ENCODE measurements around the gene EHMT2. TPM values are rescaled to one million over a fixed set of nuclear protein-coding genes. Genes with fewer than 3 reads are reported as not detected.

Gene EHMT2
- total and polyA plus RNA-seq, 2 of the 13 experiments (the other 11 are each of a cell fraction or from before 2014, with no cell fraction given): 55.2 to 69.2 TPM

GRCh38 chr6:31850765-31851484 is 46.6 kb downstream of the EHMT2 start:
- in situ Hi-C loops (cut with HindIII; ENCODE audit: extremely low pct_ligation_motif_present, low pct_unique_long_range_greater_than_20kb) (no loop called here), intact Hi-C loops (cut with micrococcal nuclease; ENCODE audit: unreplicated experiment) (no loop called here)
- ChIA-PET CTCF (ENCODE audit: low intra/inter-chr PET ratio, low total read pairs) (no interaction called here), POLR2A (interaction anchor here (0.8 to 5.9 kb wide), 3 partner anchors 14 to 20 kb away, joined by 3 to 93 read pairs (median 52); partner anchors contain the start of gene NEU1)
- peak overlapping the region; percentile 43 for H2AFZ ChIP-seq (ENCODE audit: low read length)
- no peak overlapping the region for H3K4me3 ChIP-seq (replicated peaks in 1 of 3; ENCODE audit: insufficient read depth in 1 of 3, low read depth in 2 of 3, low read length in 3 of 3)
- H3K27ac ChIP-seq (ENCODE audit: extremely low read length, insufficient read depth, low read length): peak overlapping the region; percentile 43
- H3K4me1 ChIP-seq (ENCODE audit: insufficient read depth, low read length): peaks cover 35% of the 10 kb centered on the region
- no peaks in the 10 kb centered on the region for H3K27me3 ChIP-seq (ENCODE audit: control insufficient read depth in 1 of 2, insufficient read depth in 2 of 2, low read length in 2 of 2)
- H3K36me3 ChIP-seq (replicated peaks in 1 of 2; ENCODE audit: control insufficient read depth in 1 of 2, insufficient read depth in 2 of 2, low read length in 2 of 2): no peaks in the 10 kb centered on the region
- H3K9ac ChIP-seq (ENCODE audit: insufficient read depth, low read depth, low read length): peak overlapping the region; percentile 8
- no peak for FAIRE-seq
- DNase-seq (ENCODE audit: low spot score): no peak
- ATAC-seq: peak; percentile 45
- H4K20me1 ChIP-seq (ENCODE audit: insufficient read depth, low read length): no peaks in the 10 kb centered on the region
- H3K79me2 ChIP-seq (ENCODE audit: insufficient read depth, low read length): no peaks in the 10 kb centered on the region
- BruUV-seq (replicated peaks): no TSS peak
- H3K9me3 ChIP-seq (ENCODE audit: low read length): no peaks in the 10 kb centered on the region
- TF ChIP-seq TBX2 (CRISPR knock-in tag; IDR thresholded peaks at IDR 0.05; ENCODE audit: borderline replicate concordance) (peak; percentile 38; the same call in 1 of the 2 replicates), SP5 (CRISPR knock-in tag; IDR thresholded peaks at IDR 0.05; ENCODE audit: borderline replicate concordance, low read depth) (no peak), ZNF121 (CRISPR knock-in tag; IDR thresholded peaks at IDR 0.05) (peak; percentile 52), ZNF335 (CRISPR knock-in tag; IDR thresholded peaks at IDR 0.05) (0 out of 2 replicates have a peak, but pooled peaks have one; percentile 33), ZNF747 (CRISPR knock-in tag; IDR thresholded peaks at IDR 0.05; ENCODE audit: borderline replicate concordance) (no peak)
- WGBS (ENCODE audit: low lambda C conversion rate): 92% methylated on average over 2 of the region's 2 CpGs
- peak overlapping the region; percentile 48 for H3K4me2 ChIP-seq (ENCODE audit: low read depth, low read length)

GRCh38 chr6:31847276-31847978 is 50.1 kb downstream of the EHMT2 start:
- Histone ChIP-seq H3K79me2 (ENCODE audit: insufficient read depth, low read length) (no peaks in the 10 kb centered on the region), H3K36me3 (replicated peaks in 1 of 2; ENCODE audit: control insufficient read depth in 1 of 2, insufficient read depth in 2 of 2, low read length in 2 of 2) (no peaks in the 10 kb centered on the region), H3K4me2 (ENCODE audit: low read depth, low read length) (no peak overlapping the region), H3K27ac (ENCODE audit: extremely low read length, insufficient read depth, low read length) (no peak overlapping the region), H2AFZ (ENCODE audit: low read length) (no peak overlapping the region), H3K9me3 (ENCODE audit: low read length) (no peaks in the 10 kb centered on the region), H4K20me1 (ENCODE audit: insufficient read depth, low read length) (no peaks in the 10 kb centered on the region), H3K9ac (ENCODE audit: insufficient read depth, low read depth, low read length) (no peak overlapping the region), H3K27me3 (ENCODE audit: control insufficient read depth in 1 of 2, insufficient read depth in 2 of 2, low read length in 2 of 2) (no peaks in the 10 kb centered on the region), H3K4me3 (replicated peaks in 1 of 3; ENCODE audit: insufficient read depth in 1 of 3, low read depth in 2 of 3, low read length in 3 of 3) (no peak overlapping the region), H3K4me1 (ENCODE audit: insufficient read depth, low read length) (peaks cover 34% of the 10 kb centered on the region)
- no peak for FAIRE-seq
- TF ChIP-seq ZNF121 (CRISPR knock-in tag; IDR thresholded peaks at IDR 0.05) (peak; percentile 83; the same call in 1 of the 2 replicates), ZSCAN30 (CRISPR knock-in tag; IDR thresholded peaks at IDR 0.05) (no peak)
- BruUV-seq (replicated peaks): no TSS peak
- in situ Hi-C loops (cut with HindIII; ENCODE audit: extremely low pct_ligation_motif_present, low pct_unique_long_range_greater_than_20kb): no loop called here
- ATAC-seq: no peak
- POLR2A ChIA-PET: interaction anchor here (0.7 to 5.9 kb wide), 5 partner anchors 9 to 105 kb away, joined by 3 to 93 read pairs (median 8); partner anchors contain the start of gene NEU1
- no peak for DNase-seq (ENCODE audit: low spot score)
- intact Hi-C loops (cut with micrococcal nuclease; ENCODE audit: unreplicated experiment): no loop called here
- CTCF ChIA-PET (ENCODE audit: low intra/inter-chr PET ratio, low total read pairs): no interaction called here
- WGBS (ENCODE audit: low lambda C conversion rate): 64% methylated on average over 2 of the region's 2 CpGs

Data from HepG2 (cell line).